HFFc6 (cell line): ENCODE data around the gene ELP1. TPM values are rescaled to one million over a fixed set of nuclear protein-coding genes. Genes with fewer than 3 reads are reported as not detected.

Source experiments
- DNase-seq: peaks from one replicate; pipeline ENCODE4 v3.0.0-alpha.2; 2018
- H3K27ac Mint-ChIP-seq: 2 replicates; pipeline ENCODE4 v1.8.0; 2020; ENCODE audit warnings: mild to moderate bottlenecking, mixed read lengths
- H3K27me3 Mint-ChIP-seq: 2 replicates; pipeline ENCODE4 v1.8.0; 2021; ENCODE audit warnings: mild to moderate bottlenecking, moderate library complexity, mixed read lengths; ENCODE audit not compliant: insufficient read depth
- H3K36me3 Mint-ChIP-seq: 2 replicates; pipeline ENCODE4 v1.8.0; 2021; ENCODE audit warnings: low read depth, mixed read lengths
- H3K4me1 Mint-ChIP-seq: 2 replicates; pipeline ENCODE4 v1.8.0; 2020; ENCODE audit warnings: low read depth, mixed read lengths
- H3K4me3 Mint-ChIP-seq: 2 replicates; pipeline ENCODE4 v1.8.0; 2020; ENCODE audit warnings: mild to moderate bottlenecking, moderate library complexity, mixed read lengths
- H3K9me3 Mint-ChIP-seq: 2 replicates; pipeline ENCODE4 v1.8.0; 2020; ENCODE audit warnings: mild to moderate bottlenecking, mixed read lengths
- total RNA-seq, 6 experiments: library from RNA; stranded (reverse); fragmentation: NEBNext Ultra II Directional; extraction: Animal tissue kit (Norgen Biotek cat#: 25700); gene quantifications; 2 replicates in 1 of 6; 3 replicates in 5 of 6; pipeline ENCODE4 v1.2.3, GENCODE V29; 2021
- TF ChIP-seq, protein P1 (sequence below): fragments of 200-600 bp; sonication (generic); IDR thresholded peaks from 2 replicates; pipeline ENCODE4 v1.5.0; 2021; ENCODE audit warnings: antibody characterized with exemption, mild to moderate bottlenecking

ELP1 gene
- total RNA-seq, 6 experiments from 2014 or later = 24.8 to 37.2 (median 35.2) TPM

- no peak overlapping the region for H3K27ac Mint-ChIP-seq
- peaks cover 16% of the 10 kb centered on the region for H3K4me1 Mint-ChIP-seq
- DNase-seq = no peak
- TF ChIP-seq, protein P1, sequence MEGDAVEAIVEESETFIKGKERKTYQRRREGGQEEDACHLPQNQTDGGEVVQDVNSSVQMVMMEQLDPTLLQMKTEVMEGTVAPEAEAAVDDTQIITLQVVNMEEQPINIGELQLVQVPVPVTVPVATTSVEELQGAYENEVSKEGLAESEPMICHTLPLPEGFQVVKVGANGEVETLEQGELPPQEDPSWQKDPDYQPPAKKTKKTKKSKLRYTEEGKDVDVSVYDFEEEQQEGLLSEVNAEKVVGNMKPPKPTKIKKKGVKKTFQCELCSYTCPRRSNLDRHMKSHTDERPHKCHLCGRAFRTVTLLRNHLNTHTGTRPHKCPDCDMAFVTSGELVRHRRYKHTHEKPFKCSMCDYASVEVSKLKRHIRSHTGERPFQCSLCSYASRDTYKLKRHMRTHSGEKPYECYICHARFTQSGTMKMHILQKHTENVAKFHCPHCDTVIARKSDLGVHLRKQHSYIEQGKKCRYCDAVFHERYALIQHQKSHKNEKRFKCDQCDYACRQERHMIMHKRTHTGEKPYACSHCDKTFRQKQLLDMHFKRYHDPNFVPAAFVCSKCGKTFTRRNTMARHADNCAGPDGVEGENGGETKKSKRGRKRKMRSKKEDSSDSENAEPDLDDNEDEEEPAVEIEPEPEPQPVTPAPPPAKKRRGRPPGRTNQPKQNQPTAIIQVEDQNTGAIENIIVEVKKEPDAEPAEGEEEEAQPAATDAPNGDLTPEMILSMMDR = no peak
- peaks cover 14% of the 10 kb centered on the region; the same call in 1 of the 2 replicates for H3K36me3 Mint-ChIP-seq
- H3K27me3 Mint-ChIP-seq = no peaks in the 10 kb centered on the region; the same call in 1 of the 2 replicates
- no peaks in the 10 kb centered on the region for H3K9me3 Mint-ChIP-seq
- H3K4me3 Mint-ChIP-seq = no peak overlapping the region
These were observed 26.4 kb upstream of the ELP1 start for GRCh38 chr9:108960331-108960730.

GRCh38 chr9:108956631-108957026, 22.7 kb upstream of the ELP1 start:
- H3K4me1 Mint-ChIP-seq = peaks cover 10% of the 10 kb centered on the region
- DNase-seq = no peak
- H3K27ac Mint-ChIP-seq = no peak overlapping the region
- TF ChIP-seq, protein P1 = no peak
- no peaks in the 10 kb centered on the region; the same call in 1 of the 2 replicates for H3K27me3 Mint-ChIP-seq
- no peak overlapping the region for H3K4me3 Mint-ChIP-seq
- H3K9me3 Mint-ChIP-seq = no peaks in the 10 kb centered on the region
- peaks cover 3% of the 10 kb centered on the region; the same call in 1 of the 2 replicates for H3K36me3 Mint-ChIP-seq

- H3K36me3 Mint-ChIP-seq = peaks cover 5% of the 10 kb centered on the region; the same call in 1 of the 2 replicates
- no peak for DNase-seq
- H3K4me3 Mint-ChIP-seq = no peak overlapping the region
- H3K9me3 Mint-ChIP-seq = no peaks in the 10 kb centered on the region
- TF ChIP-seq, protein P1 = no peak
- no peaks in the 10 kb centered on the region; the same call in 1 of the 2 replicates for H3K27me3 Mint-ChIP-seq
- peaks cover 10% of the 10 kb centered on the region for H3K4me1 Mint-ChIP-seq
- no peak overlapping the region for H3K27ac Mint-ChIP-seq
These were observed 22.2 kb upstream of the ELP1 start for GRCh38 chr9:108956022-108956630.

GRCh38 chr9:108953983-108954574, 20.2 kb upstream of the ELP1 start:
- Mint-ChIP-seq H3K9me3 (no peaks in the 10 kb centered on the region), H3K4me3 (no peak overlapping the region), H3K4me1 (peaks cover 10% of the 10 kb centered on the region), H3K36me3 (peaks cover 5% of the 10 kb centered on the region; the same call in 1 of the 2 replicates), H3K27me3 (no peaks in the 10 kb centered on the region; the same call in 1 of the 2 replicates), H3K27ac (no peak overlapping the region)
- TF ChIP-seq, protein P1 = peak; percentile 87
- DNase-seq = peak; percentile 34

DNA sequence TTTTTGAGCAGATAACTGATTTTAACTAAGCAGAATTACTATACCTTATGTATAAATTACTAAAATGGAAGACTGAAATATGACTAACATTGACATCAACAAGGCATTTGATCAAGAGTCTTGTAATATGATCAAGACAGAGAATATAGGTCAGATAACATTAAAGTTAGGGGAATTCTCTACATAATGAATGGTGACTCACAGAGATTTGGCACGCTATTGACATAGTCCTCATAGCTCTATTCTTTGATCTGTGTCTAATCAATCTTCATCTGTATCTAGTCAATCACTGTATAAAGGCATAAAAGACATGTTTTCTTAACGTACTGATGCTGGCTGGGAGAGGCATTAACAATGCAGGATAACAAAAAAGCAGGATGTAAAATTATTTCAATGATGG, 17.7 kb upstream of the ELP1 start:
- Mint-ChIP-seq H3K27ac (no peak overlapping the region), H3K9me3 (no peaks in the 10 kb centered on the region), H3K4me3 (no peak overlapping the region), H3K27me3 (no peaks in the 10 kb centered on the region; the same call in 1 of the 2 replicates), H3K36me3 (peaks cover 14% of the 10 kb centered on the region; the same call in 1 of the 2 replicates), H3K4me1 (peaks cover 10% of the 10 kb centered on the region)
- DNase-seq = no peak
- TF ChIP-seq, protein P1 = no peak
